WTC11 (cell line): ENCODE measurements around the gene CEACAM19. TPM values are rescaled to one million over a fixed set of nuclear protein-coding genes. Genes with fewer than 3 reads are reported as not detected.
A peak's percentile ranks its signal among the peaks of the same experiment; 100 is the strongest.

ENCODE experiments used
- ATAC-seq: fragments of 200-7000 bp; cut with Tn5 transposase; 2 replicates; pipeline ENCODE4 v1.10.0; 2021; ENCODE audit warnings: mild to moderate bottlenecking, moderate library complexity
- CTCF ChIA-PET: fragments of 300-600 bp; sonication (Branson Sonifier 250); formaldehyde crosslinking; loops from one replicate; lab custom pipeline; 2021; ENCODE audit warnings: antibody characterized with exemption; lab: Charles Lee
- POLR2A ChIA-PET: fragments of 350-600 bp; sonication (Branson Sonifier 250); formaldehyde crosslinking; loops from one replicate; lab custom pipeline; 2021; ENCODE audit warnings: antibody characterized with exemption; lab: Charles Lee
- DNase-seq: peaks from one replicate; pipeline ENCODE4 v3.0.0; 2021; ENCODE audit warnings: low spot score
- H3K27ac Mint-ChIP-seq: 2 replicates; pipeline ENCODE4 v1.8.0; 2021; ENCODE audit warnings: mixed read lengths
- H3K27me3 Mint-ChIP-seq: 2 replicates; pipeline ENCODE4 v1.8.0; 2021; ENCODE audit warnings: low read depth, mild to moderate bottlenecking, moderate library complexity, mixed read lengths
- H3K36me3 Mint-ChIP-seq: 2 replicates; pipeline ENCODE4 v1.8.0; 2021; ENCODE audit warnings: mixed read lengths
- H3K4me1 Mint-ChIP-seq: 2 replicates; pipeline ENCODE4 v1.8.0; 2022; ENCODE audit warnings: mixed read lengths
- H3K4me3 Mint-ChIP-seq: 2 replicates; pipeline ENCODE4 v1.8.0; 2021; ENCODE audit warnings: mild to moderate bottlenecking, moderate library complexity, mixed read lengths
- H3K9me3 Mint-ChIP-seq: 2 replicates; pipeline ENCODE4 v1.8.0; 2021; ENCODE audit warnings: mixed read lengths
- AR ChIP-seq: fragments of 250-450 bp; sonication (Bioruptor Pico); IDR thresholded peaks from 2 replicates; pipeline ENCODE4 v1.9.0; 2021; ENCODE audit warnings: mild to moderate bottlenecking
- ATF1 ChIP-seq: sonication (generic); formaldehyde crosslinking; IDR thresholded peaks from 2 replicates; pipeline ENCODE4 v1.8.1; 2023; ENCODE audit warnings: mild to moderate bottlenecking, moderate library complexity, missing genetic modification reagents
- CREB1 ChIP-seq: sonication (generic); formaldehyde crosslinking; IDR thresholded peaks from 2 replicates; pipeline ENCODE4 v1.8.0; 2023; ENCODE audit warnings: mild to moderate bottlenecking, missing genetic modification reagents
- CREM ChIP-seq: sonication (generic); formaldehyde crosslinking; IDR thresholded peaks from 2 replicates; pipeline ENCODE4 v1.8.1; 2022; ENCODE audit warnings: mild to moderate bottlenecking, missing genetic modification reagents, moderate library complexity
- CTCF ChIP-seq: fragments of 200-600 bp; IDR thresholded peaks from 2 replicates; pipeline ENCODE4 v1.8.0; 2022; ENCODE audit warnings: antibody characterized with exemption
- E2F4 ChIP-seq: sonication (generic); formaldehyde crosslinking; IDR thresholded peaks from 2 replicates; pipeline ENCODE4 v1.8.1; 2022; ENCODE audit warnings: low read depth, mild to moderate bottlenecking, moderate library complexity, missing genetic modification reagents, borderline replicate concordance
- E2F5 ChIP-seq: sonication (generic); formaldehyde crosslinking; IDR thresholded peaks from 2 replicates; pipeline ENCODE4 v1.8.1; 2022; ENCODE audit warnings: mild to moderate bottlenecking, moderate library complexity, missing genetic modification reagents
- ELF4 ChIP-seq: sonication (generic); formaldehyde crosslinking; IDR thresholded peaks from 2 replicates; pipeline ENCODE4 v1.8.1; 2022; ENCODE audit warnings: low read depth, mild to moderate bottlenecking, moderate library complexity, missing genetic modification reagents
- ERG ChIP-seq: fragments of 250-450 bp; sonication (Bioruptor Pico); IDR thresholded peaks from 2 replicates; pipeline ENCODE4 v1.8.0; 2021; ENCODE audit warnings: mild to moderate bottlenecking
- ETV6 ChIP-seq: sonication (generic); formaldehyde crosslinking; IDR thresholded peaks from 2 replicates; pipeline ENCODE4 v1.8.1; 2022; ENCODE audit warnings: mild to moderate bottlenecking, missing genetic modification reagents
- FOXP1 ChIP-seq: sonication (generic); formaldehyde crosslinking; IDR thresholded peaks from 2 replicates; pipeline ENCODE4 v1.8.0; 2022; ENCODE audit warnings: missing genetic modification reagents, mild to moderate bottlenecking, moderate library complexity, borderline replicate concordance
- IRF1 ChIP-seq: sonication (generic); formaldehyde crosslinking; IDR thresholded peaks from 2 replicates; pipeline ENCODE4 v1.8.0; 2023; ENCODE audit warnings: missing genetic modification reagents
- IRF2 ChIP-seq: sonication (generic); formaldehyde crosslinking; IDR thresholded peaks from 2 replicates; pipeline ENCODE4 v1.8.0; 2022; ENCODE audit warnings: low read depth, missing genetic modification reagents, borderline replicate concordance
- KAT7 ChIP-seq: sonication (generic); formaldehyde crosslinking; IDR thresholded peaks from 2 replicates; pipeline ENCODE4 v1.8.1; 2023; ENCODE audit warnings: missing genetic modification reagents, mild to moderate bottlenecking, borderline replicate concordance
- PRRX2 ChIP-seq: fragments of 250-450 bp; sonication (Bioruptor Pico); IDR thresholded peaks from 2 replicates; pipeline ENCODE4 v1.8.0; 2021; ENCODE audit warnings: mild to moderate bottlenecking
- TP53 ChIP-seq: sonication (generic); formaldehyde crosslinking; IDR thresholded peaks from 2 replicates; pipeline ENCODE4 v1.8.1; 2023; ENCODE audit warnings: mild to moderate bottlenecking, missing genetic modification reagents
- USF2 ChIP-seq: sonication (generic); formaldehyde crosslinking; IDR thresholded peaks from 2 replicates; pipeline ENCODE4 v1.8.1; 2023; ENCODE audit warnings: mild to moderate bottlenecking, missing genetic modification reagents, moderate library complexity
- ZBTB21 ChIP-seq: sonication (generic); formaldehyde crosslinking; IDR thresholded peaks from 2 replicates; pipeline ENCODE4 v1.8.1; 2023; ENCODE audit warnings: mild to moderate bottlenecking, missing genetic modification reagents, borderline replicate concordance
- ZNF423 ChIP-seq: fragments of 250-450 bp; sonication (Bioruptor Pico); IDR thresholded peaks from 2 replicates; pipeline ENCODE4 v2.1.2; 2022; ENCODE audit warnings: mild to moderate bottlenecking, moderate library complexity
- ZSCAN18 ChIP-seq: fragments of 250-450 bp; sonication (Bioruptor Pico); IDR thresholded peaks from 2 replicates; pipeline ENCODE4 v2.1.2; 2022; ENCODE audit warnings: mild to moderate bottlenecking, moderate library complexity
- total RNA-seq: library from RNA; stranded (reverse); gene quantifications from 3 replicates; pipeline ENCODE4 v1.2.3, GENCODE V29; 2021

The CEACAM19 gene
- total RNA-seq, 1 experiment from 2014 or later: 2.9 TPM

- TF ChIP-seq CREM (CRISPR knock-in tag) (no peak), ATF1 (CRISPR knock-in tag) (no peak), ERG (CRISPR knock-in tag) (no peak), CTCF (no peak), IRF2 (no peak)
These were observed 17.9 kb upstream of the CEACAM19 start (continued) for GRCh38 chr19:44653343-44653742.

- Mint-ChIP-seq H3K4me1 (no peaks in the 10 kb centered on the region), H3K9me3 (no peaks in the 10 kb centered on the region), H3K36me3 (peaks cover 54% of the 10 kb centered on the region), H3K27me3 (no peaks in the 10 kb centered on the region), H3K27ac (no peak overlapping the region), H3K4me3 (no peak overlapping the region)
- DNase-seq (peak; percentile 83), ATAC-seq (peak; percentile 47)
- CTCF ChIA-PET: interaction anchor here (0.5 to 2.4 kb wide), 32 partner anchors 9 to 773 kb away, joined by 3 to 40 read pairs (median 4); partner anchors contain the start of genes PVR and ZNF180
- POLR2A ChIA-PET: interaction anchor here (1.1 kb wide), 1 partner anchor 154 kb away, joined by 3 read pairs; the partner anchor contains the start of gene ZNF180
- peak; percentile 10; the same call in 1 of the 2 replicates for TF ChIP-seq USF2 (CRISPR knock-in tag)
- no peak for TF ChIP-seq E2F5 (CRISPR knock-in tag)
- no peak for TF ChIP-seq PRRX2
These were observed 17.1 kb upstream of the CEACAM19 start for GRCh38 chr19:44653977-44654774.

- ChIA-PET POLR2A (no interaction called here), CTCF (interaction anchor here (0.6 to 3.2 kb wide), 35 partner anchors 12 to 320 kb away, joined by 3 to 50 read pairs (median 4); partner anchors contain the start of genes CEACAM19, NECTIN2 and PVR)
- H3K36me3 Mint-ChIP-seq: peaks cover 46% of the 10 kb centered on the region
- peak; percentile 93 for ATAC-seq
- H3K4me3 Mint-ChIP-seq: no peak overlapping the region
- H3K9me3 Mint-ChIP-seq: no peaks in the 10 kb centered on the region
- H3K27ac Mint-ChIP-seq: no peak overlapping the region
- H3K27me3 Mint-ChIP-seq: no peaks in the 10 kb centered on the region
- H3K4me1 Mint-ChIP-seq: no peaks in the 10 kb centered on the region
- peak; percentile 90 for DNase-seq
- TF ChIP-seq E2F4 (no peak), KAT7 (CRISPR knock-in tag) (no peak), ZNF423 (CRISPR knock-in tag) (no peak), FOXP1 (CRISPR knock-in tag) (no peak), ELF4 (no peak), CREB1 (CRISPR knock-in tag) (no peak), AR (CRISPR knock-in tag) (no peak), IRF1 (no peak), ZSCAN18 (no peak), TP53 (CRISPR knock-in tag) (no peak), ZBTB21 (no peak), ETV6 (CRISPR knock-in tag) (no peak)
These were observed 13.9 kb upstream of the CEACAM19 start for GRCh38 chr19:44657211-44657921.
